ENCODE measurements around the gene LAMB4. TPM values are rescaled to one million over a fixed set of nuclear protein-coding genes. Genes with fewer than 3 reads are reported as not detected.

LAMB4 gene
- polyA plus RNA-seq, 3 donors = 2.6 to 7.0 (median 3.4) TPM

DNA sequence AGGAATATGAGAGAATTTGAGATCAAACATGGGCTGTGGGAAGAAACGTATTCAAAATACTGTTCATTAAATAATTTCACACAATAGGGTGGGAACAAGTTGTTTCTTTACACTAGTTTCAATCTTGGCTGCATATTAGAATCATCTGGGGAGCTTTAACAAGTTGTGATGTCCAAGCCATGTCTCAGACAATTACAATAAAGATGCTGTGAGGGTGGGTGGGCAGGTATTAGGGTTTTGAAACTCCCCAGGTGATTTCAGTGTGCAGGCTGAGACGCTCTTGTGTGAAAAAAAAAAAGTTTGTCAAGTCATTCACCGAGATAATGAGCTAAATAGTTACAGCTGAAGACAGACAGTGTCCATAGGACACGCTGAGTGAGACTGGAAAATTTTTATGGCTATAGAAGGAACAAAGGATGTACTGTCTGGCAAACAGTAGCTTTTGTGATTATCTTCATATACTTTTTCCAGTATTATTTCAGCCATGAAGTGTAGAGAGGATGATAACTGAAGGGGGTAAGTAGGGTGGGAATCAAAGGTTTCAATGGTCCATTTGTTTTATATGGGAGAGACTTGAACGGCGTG lies 12.6 kb upstream of the LAMB4 start:
- no peak for DNase-seq (ENCODE audit: low read depth in 3 of 3, low spot score in 2 of 3)

DNA sequence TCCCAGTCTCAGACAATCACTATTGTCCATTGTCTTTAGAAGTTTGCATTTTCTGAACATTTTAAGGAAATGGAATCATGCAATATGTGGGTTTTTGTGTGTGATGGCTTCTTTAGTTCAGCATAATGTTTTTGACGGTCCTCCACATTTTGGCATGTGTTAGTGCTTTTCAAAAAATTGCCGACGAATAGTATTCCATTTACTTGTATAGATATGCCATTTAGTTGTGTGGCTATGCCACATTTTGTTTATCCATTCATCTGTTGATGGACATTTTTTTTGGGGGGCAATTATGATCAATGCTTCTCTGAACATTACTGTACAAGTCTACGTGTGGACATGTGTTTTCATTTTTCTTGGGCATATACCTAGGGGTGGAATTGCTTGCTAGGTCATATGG lies 12.0 kb upstream of the LAMB4 start:
- no peak for DNase-seq (ENCODE audit: low read depth in 3 of 3, low spot score in 2 of 3)

DNA sequence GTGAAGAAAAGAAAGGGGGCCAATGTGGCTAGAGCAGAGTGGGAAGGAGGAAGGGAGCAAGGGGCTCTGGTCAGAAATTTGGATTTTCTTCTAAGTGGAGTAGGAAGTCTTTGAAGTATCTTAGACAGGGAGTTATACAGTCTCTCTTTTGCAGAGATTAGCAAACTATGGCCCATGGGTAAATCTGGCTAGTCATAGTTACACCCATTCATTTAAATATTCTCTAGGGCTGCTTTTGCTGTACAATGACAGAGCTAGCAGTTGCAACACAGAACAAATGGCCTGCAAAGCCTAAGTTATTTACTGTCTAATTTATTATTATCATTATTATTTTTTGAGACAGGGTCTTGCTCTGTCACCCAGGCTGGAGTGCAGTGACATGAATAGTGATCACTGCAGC lies 10.5 kb upstream of the LAMB4 start:
- no peak for DNase-seq (ENCODE audit: low read depth in 3 of 3, low spot score in 2 of 3)

DNA sequence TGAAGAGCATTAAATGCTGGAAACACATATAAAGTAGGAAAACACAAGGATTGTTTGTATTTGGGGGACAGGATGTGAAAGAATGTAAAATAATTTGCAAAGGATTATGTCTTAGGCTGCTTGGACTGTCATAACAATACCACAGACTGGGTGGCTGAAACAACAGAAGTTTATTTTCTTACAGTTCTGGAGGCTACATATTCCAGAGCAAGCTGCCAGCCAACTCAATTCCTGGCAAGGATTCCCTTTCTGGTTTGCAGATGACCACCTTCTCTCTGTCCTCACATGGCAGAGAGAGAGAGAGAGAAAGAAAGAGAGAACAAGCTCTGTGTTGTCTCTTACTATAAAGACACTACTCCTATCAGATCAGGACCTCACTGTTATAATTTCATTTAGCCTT lies 8.8 kb upstream of the LAMB4 start:
- DNase-seq (ENCODE audit: low read depth in 3 of 3, low spot score in 2 of 3) = no peak

DNA sequence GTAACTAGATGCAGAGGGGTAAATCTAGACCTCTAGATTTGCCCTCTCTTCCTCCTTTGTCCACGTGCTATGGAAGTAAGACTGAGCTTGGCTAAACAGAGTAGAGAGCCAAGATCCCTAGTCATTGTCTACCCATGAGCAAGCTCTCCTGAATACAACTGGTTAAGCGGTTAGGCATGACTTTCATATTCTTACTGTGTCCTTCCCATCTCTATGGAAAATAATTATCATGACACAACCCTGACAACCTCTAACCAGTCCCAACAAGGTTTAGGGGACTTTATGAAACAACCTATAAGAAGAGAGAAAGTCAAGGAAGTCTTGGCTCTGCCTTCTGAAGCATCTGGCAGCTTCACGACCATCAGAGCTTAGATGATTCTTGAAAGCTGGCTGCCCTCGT lies 7.8 kb upstream of the LAMB4 start:
- no peak for DNase-seq (ENCODE audit: low read depth in 3 of 3, low spot score in 2 of 3)

DNA sequence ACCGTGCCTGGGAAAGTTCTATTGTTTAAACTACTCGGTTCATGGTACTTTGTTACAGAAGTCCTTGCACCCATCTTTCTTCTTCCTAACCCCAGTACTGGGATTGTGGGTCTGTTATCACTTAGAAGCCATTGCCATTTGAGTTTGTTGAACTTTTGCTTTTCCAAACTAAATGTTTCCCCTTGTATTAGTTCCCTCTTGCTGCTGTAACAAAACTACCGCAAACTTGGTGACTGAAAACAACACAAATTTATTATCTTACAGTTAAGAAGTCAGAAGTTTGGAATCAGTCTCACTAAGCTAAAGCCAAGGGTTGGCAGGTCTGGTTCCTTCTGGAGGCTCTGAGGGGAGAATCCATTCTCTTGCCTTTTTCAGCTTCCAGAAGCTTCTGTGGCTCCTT lies 6.9 kb upstream of the LAMB4 start:
- DNase-seq (ENCODE audit: low read depth in 3 of 3, low spot score in 2 of 3) = no peak

DNA sequence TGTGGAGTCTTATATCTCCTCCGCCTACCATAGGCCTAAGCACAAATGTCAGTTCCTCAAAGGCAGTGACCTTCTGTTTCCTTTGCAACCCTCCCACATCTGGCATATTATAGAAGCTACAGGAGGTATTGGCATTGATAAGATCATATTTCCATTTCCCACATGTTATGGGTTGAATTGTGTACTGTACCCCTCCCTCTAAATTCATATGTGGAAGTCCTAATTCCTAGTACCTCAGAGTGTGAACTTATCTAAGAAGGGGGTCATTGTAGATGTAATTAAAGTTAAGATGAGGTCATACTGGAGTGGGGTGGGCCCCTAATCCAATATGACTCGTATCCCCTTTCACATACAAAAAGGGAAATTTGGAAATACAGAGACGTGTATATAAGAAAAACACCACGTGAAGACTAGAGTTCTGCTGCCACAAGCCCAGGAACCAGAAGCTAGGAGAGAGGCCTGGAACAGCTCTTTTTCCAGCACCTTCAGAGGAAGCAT lies 6.1 kb upstream of the LAMB4 start:
- DNase-seq (ENCODE audit: low read depth in 3 of 3, low spot score in 2 of 3) = no peak

DNA sequence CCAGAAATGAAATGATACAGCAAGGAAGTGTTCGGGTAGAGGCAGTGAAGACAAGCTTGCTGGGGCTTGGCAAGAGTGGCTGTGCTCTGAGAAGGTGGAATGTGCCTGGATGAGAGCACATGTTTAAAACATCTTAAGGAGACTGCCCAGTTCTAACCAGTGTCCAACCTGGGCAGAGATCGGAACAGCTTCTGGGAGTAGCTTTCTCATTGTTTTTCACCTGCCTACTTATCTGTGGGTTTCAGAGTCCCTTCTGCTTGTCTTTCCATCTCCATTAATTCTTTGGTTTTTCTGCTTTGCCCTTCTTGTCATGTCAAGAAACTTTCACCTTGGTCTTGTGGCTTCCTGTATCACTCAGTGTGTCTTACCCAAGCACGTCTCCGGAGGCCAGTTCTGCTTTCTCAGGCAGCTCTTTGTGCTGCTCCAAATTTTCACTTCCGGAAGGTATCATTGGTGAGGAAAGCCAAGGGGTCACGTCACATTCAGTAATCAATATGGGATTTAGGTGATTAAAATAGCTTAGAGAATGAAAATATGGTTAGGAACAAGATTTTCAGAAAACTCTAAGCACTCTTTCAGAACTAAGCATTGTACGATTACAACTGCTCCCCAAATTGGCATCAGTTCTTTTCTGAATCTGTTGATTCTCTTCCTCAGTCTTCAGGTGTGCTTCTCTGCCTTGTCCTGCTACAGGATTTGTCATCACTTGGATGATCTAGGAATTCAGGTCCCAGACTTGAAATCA lies 5.5 kb upstream of the LAMB4 start:
- no peak for DNase-seq (ENCODE audit: low read depth in 3 of 3, low spot score in 2 of 3)

DNA sequence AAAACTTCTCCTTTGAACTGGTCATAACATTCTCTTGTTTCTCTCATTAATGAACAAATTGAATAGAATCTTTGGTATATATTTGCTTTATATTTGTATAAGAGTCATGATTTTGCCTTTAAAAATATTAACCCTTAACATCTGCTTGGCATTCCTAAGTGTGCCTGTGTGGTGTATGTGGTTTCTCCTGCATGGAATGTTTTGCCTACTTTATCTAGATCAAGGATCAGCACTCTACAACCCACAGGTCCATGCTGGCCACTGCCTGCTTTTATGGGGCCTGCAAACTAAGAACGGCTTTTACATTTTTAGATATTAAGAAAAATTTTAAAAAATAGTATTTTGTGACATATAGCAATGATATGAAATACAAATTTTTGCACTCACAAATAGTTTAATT lies 4.3 kb upstream of the LAMB4 start:
- DNase-seq (ENCODE audit: low read depth in 3 of 3, low spot score in 2 of 3) = no peak

DNA sequence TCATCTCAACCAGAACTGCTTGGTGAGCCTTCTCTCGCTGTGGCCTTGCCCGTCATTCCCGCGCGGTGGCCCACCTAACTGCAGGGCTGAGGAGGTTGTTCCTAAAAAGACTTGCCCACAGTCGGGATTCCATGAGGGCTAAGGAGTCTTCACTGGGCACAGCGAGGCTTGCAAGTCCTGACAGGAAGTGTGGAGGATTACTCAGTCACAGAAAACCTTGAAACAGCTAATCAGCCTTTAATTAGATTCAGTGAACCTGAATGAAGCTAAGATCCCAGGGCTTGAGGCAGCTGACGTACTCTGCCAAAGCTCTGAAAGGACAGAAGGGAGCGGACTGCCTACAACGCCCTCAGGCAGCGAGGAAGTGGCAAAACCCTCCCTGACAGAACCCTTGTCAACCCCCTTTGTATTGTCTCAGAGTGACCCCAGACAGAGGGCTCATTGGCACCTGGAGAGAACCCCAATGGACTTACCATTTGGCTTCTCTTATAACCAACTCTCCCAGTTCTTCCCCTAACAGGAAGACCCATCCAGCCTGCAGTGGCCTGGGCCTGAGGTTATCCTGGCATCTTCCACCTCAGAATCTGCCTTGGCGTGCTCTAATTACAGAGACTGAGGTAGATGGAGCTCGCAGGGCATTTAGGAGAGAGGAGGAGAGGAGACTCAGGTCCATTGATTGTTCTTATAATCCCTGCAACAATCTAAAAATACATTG lies 2.5 kb upstream of the LAMB4 start:
- no peak for DNase-seq (ENCODE audit: low read depth in 3 of 3, low spot score in 2 of 3)

DNA sequence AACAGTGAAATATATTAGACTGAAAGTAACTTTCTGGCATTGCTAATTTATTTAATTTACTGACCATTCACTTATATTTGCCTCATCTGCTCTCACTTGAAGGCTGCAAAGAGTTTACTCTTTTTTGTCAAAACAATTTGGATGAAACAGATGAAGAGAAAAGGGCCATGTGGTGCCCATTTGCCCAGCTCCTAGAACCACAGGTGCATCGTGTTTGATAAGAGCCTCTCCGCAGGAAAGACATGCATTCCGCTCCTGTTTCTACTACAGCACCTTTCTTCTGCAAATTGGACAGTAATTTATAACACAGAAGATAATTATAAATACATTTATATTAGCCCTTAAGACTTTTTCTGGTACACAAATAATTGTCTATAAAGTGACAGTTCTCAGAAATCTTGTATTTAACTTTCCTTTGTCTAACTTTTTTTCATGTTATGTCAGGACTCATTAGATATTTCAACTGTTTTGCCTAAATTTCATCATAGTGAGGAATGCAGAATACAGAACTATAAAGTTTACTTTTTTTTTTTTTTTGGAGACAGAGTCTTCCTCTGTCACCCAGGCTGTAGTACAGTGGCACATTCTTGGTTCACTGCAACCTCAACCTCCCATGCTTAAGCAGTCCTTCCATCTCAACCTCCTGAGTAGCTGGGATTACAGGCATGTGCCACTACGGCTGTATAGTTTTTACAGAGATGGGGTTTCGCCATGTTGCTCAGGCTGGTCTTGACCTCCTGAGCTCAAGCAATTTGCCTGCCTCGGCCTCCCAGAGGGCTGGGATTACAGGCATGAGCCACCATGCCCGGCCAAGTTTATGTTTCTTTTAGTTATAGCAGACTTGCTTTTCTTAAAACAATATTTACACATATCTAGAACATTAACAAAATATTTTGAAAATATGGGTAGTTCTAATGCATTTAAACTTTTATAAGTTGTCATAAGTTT lies 869 bp downstream of the LAMB4 start:
- no peak for DNase-seq (ENCODE audit: low read depth in 3 of 3, low spot score in 2 of 3)

DNA sequence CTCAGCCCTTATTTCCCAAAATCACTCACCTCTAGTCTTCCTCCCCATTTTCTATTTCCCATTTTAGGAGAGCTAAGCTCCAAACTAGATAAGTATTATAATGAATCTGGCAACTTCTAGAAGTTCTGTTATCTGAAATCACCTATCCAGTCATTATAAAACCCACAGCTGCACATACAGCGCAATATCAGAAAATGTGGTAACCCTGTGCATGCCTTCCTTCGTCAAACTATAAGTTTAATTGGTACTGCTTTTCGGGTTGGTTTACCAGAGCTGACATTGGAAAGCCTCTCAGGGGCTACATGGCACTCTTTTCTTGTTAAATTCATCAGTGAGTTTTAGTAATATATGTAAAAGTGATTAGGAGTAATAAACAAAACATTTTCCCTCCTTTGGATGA lies 1.6 kb downstream of the LAMB4 start:
- DNase-seq (ENCODE audit: low read depth in 3 of 3, low spot score in 2 of 3) = no peak

DNA sequence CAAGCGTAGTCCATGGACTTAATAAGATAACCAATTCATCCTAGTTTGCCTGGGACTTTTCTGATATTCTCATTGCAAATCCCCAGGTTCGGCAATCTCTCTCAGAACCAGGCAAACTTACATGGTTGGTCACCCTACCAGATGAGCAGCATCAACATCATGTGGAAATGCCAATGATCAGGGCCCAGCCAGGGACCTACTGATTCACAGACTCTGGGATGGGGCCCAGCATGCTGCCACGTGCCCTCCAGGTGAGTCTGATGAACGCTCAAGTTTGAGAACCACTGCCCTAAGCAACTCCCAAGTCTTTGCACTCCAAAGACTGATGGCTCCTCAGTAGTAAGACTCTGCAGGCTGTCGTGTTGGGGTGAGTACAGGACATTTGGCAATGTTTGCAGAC lies 2.7 kb downstream of the LAMB4 start:
- no peak for DNase-seq (ENCODE audit: low read depth in 3 of 3, low spot score in 2 of 3)

DNA sequence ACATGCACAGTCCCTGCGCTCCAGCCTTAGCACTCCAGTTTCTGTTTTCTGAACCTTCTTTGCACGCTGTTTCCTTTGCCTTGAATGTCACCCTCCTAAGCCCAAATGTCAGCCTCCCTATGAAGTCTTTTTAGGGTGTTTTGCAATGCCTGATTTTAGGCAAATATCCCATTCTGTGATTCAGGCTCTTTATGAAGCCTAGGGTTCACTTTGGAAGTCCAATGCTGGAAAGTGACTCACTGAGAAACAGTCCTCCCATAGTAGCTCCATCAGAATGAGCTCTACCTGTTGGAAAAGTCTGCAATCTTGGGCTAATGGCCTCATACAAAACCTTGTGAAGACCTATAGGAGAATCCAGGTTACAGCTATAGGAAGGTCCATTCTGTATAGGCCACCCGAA lies 5.3 kb downstream of the LAMB4 start:
- DNase-seq (ENCODE audit: low read depth in 3 of 3, low spot score in 2 of 3) = no peak

DNA sequence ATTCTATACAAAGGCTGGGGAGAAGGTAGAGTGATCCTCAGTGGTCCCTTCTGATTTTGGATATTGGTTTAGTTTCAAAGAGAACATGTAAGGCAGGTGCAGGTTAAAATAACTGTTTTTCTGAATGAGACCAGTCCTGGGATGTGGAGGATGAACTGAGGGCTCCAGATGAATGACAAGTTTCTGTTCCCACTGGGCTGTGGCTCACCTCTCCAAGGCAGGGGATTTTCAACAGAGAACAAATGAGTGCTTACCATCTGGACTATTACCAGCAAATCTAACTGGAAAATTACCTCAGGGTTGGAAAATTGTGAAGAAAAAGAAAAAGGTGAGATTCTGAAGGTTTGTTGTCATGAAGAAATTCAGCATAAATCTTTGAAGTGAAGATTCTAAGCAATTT lies 8.0 kb downstream of the LAMB4 start:
- no peak for DNase-seq (ENCODE audit: low read depth in 3 of 3, low spot score in 2 of 3)

DNA sequence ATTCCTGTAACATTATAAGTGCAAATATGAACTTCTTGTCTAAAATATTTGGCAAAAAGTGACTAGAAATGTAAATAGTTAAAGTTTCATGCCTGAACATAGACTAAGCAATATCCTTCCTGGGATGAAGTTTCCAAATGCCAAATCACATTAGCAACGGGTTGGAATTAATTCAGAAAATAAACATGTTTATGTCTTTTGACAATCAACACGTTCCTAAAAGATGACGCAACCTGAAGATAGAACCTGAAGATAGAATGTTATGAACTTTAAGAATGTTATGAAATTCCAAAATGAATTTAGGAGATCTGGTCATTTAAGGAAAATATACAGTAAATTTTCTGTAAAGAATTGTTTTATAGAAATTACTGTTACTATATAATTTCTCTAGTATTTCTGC lies 9.2 kb downstream of the LAMB4 start:
- DNase-seq (ENCODE audit: low read depth in 3 of 3, low spot score in 2 of 3) = no peak

DNA sequence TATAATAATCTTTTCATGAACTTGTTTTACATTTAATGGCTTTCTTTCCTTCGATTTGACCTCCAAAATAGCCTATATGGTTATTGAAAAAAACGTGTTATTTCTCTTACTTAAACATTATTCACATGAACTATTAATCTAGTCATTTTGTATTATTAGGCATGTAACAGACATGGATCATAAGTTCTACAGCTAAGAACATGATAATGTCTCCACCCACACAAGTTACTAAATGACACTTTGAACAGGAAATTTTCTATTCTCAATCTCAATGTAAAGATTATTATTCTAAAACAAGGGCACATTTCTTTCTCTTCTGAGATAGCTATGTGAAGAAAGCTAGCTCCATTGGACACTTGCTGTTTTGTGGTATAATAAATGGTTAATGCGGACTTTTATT lies 10.0 kb downstream of the LAMB4 start:
- no peak for DNase-seq (ENCODE audit: low read depth in 3 of 3, low spot score in 2 of 3)

DNA sequence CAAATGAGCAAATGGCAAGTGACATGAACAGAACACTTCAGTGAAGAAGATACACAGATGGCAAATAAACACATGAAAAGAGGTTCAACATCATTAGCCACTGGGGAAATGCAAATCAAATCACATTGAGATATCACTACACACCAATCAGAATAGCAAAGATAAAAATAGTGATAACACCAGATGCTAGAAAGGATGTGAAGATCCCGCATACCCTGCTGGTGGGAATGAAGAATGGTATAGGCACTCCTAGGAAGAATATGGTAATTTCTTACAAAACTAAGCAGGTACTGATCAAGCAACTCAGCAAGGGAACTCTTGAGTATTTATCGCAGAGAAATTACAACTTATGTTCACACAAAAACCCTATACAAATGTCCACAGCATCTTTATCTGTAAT lies 11.2 kb downstream of the LAMB4 start:
- DNase-seq (ENCODE audit: low read depth in 3 of 3, low spot score in 2 of 3) = no peak

DNA sequence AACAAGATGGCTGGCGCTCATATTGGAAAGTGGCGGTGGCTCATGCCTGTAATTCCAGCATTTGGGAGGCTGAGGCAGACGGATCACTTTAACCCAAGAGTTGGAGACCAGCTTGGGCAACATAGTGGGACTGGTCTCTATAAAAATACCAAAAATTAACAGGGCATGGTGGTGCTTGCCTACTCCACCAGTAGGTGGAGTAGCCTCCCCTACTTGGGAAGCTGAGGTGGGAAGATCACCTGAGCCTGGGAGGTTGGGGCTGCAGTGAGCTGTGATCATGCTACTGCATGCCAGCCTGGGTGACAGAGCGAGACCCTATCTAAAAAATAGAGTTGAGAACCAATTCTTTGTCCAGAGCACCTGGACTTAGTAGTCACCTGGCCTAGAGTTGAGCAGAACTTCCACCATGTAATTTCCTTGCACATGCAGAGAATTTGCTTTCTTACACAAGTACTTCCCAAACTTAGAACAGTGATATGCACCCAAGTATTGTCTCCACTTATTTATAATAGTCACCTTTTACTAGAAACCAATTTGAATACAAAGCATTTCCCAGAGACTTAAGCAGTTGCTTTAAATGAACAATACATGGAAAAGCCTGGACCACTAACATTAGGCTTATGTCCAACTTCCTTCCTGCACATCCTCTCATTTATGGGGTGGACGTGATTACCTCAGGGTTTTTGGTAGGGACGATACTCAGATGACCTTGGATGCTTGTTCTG lies 15.9 kb downstream of the LAMB4 start:
- no peak for DNase-seq (ENCODE audit: low read depth in 3 of 3, low spot score in 2 of 3)

DNA sequence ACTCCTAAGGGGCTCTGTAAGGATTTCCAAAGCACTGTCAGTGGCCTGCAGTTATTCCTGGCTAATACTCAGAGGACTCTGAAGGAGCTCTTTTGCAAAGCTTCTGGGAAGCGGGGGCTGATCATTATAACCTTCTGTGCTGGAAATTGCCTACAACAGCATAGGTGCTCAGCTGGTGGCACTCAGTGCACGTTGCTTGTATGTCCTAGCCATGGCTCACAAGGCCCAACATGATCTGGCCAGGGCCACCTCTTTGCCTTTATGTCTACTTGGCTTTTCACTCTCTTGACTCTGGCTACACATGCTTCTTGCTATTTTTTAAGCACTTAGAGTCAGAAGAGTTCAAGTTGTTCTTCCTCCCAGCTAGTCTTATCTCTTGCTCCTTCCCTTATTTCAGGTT lies 17.5 kb downstream of the LAMB4 start:
- no peak for DNase-seq (ENCODE audit: low read depth in 3 of 3, low spot score in 2 of 3)
